RPMI8226 (cell line): Measurements from ENCODE around the gene CHN2.

Experiments used
- DNase-seq: peaks from one replicate; pipeline ENCODE4 v3.0.0-alpha.2; 2015

CHN2 gene

DNA sequence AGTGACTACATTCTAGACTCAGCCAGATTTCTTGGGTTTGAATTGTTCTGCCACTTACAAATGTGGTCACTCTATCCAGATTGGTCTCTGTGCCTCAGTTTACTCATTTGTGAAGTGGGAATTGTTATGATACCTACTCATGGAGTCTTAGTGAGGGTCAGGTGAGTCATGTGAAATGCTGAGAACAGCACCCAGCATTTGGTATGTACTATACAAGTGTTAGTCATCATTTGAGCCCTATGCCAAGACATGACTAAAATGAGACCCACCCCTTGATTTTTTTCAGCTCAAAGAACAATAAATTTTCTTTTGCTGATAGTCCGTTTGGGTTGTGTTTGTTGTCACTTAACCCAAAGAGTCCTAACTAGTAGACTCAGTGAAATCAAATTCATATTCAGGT, 92.8 kb downstream of the CHN2 start:
- DNase-seq, result no peak

DNA sequence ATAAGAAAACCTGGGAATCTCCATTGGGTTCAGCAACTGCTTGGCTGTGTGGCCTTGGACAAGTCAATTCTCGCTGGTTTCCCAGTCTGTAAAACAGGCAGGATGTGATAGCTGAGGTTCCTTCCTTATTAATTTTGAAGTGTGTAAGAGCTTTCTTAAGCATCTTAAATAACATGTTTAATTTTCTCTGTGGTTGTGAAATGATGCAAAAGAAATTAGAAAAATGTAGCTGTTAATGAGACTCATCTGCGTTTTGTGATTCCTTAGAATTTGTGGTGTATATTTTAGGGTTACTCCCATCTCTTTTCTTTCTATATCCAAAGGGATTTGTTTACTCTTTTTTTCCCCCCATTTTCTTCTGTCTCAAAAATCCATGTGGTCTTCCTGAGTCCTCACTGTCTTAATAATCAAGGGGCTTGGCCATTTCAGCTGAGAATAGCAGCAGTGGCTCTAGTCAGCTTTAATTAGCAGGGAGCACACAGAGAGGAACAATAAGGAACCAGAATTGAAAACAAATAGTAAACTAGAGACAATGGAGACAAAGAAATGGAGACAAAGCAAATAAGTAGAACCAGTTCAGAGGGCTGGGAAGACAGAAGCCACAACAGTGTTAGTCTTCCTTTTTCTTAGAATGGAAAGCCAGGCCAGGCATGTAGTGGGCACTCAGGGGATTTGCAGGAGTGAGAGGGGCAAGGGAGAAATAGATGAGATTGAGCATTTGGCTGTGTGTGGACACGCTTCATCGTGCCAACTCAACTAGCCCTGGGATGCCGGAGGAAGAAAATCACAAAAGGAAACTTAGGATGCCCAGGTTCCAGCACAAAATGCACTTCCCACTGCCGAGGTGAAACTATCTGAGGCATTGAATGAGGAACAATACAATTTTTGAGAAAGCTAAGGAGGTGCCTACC, 93.9 kb downstream of the CHN2 start:
- DNase-seq, result no peak

DNA sequence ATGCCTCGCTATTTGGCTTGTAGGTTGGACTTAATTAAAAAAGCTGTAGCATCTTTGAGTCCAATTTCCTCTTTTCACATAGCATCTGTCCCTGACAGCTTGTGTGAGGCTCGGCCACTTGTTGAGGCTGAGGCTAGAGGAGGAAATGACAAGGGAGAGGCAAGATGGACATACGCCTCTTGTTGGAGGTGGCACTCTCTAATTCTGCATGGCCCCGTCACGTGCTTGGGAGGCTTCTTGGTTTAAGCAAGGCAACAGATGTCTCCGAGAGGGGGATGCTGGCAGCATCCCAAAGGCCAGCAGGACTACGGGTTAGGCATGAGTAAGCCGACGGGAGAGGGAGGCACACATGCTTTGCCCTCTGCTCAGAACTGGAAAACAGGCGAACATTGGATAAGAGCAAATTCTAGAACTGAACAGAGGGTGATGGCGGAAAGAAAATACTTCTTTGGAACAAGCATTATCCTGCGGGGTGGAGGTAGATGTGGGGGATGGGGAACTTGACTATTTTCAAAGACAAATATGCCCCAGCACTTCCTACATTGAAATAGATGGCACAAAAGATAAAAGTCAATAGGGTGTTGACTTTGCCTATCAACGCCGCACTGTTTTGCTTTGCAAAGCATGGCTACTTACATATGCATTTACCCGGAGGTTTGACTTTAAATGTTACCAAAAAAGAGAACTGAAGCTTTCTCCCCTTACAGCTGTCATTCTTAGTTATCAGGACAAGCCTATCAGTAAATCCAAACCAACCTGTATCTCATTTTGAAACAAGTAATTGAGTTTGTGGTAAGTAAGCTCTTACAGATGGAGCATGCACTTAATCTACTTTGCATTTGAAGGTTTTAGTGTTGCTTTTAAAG, 94.8 kb downstream of the CHN2 start:
- DNase-seq, result peak; percentile 40

DNA sequence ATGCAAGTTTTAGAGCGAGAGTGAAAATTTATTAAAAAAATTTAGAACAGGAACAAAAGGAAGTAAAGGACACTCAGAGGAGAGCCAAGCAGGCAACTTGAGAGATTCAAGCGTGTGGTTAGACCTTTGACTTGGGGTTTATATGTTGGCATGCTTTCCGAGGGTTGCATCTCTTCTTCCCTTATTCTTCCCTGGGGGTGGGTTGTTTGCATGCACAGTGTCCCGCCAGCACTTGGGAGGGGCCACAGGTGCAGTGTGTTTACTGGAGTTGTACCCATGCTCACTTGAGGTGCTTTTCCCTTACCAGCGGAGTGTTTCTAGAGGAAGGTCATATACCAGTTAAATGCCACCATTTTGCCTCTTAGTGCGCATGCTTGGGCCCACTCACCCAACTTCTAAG, 96.3 kb downstream of the CHN2 start:
- DNase-seq, result no peak

DNA sequence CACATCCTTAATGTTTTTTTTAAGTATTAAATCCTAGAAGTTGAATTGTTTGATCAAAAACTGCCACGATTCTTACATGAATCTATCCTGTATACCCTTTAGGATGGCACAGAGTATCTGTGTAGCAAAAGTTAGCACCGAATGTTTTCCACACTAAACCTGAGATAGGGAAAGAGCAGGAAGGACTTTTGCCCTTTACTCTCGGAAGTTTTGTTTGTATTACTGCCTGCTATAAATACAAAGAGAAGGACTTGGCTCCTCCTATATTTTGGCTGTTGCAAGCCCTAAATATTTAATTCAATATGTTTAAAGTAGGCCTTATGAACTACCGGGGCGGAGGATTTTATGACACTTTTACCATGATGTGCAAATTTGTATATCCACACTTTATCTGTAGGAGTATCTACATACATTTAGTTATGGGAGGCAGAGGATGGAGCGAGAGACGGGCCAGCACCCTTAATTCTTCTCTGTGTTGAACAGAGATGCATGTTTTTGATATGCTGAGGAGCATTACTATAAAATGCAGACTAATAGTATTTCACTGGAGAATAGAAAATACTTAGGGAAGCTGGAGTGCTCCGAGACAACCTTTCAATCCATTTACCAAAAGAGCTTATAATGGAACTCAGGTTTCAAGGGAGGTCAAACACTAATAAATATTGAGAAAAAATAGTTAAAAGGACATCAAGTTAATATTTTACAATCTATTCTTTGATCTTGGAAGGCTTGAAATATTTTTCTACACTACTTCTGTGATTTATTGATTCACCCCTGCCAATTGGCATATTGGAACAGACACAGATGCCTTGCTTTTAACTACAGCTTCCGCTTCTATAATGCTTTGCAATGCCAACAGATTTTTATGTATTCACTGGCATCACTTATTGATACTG, 97.4 kb downstream of the CHN2 start:
- no peak for DNase-seq

DNA sequence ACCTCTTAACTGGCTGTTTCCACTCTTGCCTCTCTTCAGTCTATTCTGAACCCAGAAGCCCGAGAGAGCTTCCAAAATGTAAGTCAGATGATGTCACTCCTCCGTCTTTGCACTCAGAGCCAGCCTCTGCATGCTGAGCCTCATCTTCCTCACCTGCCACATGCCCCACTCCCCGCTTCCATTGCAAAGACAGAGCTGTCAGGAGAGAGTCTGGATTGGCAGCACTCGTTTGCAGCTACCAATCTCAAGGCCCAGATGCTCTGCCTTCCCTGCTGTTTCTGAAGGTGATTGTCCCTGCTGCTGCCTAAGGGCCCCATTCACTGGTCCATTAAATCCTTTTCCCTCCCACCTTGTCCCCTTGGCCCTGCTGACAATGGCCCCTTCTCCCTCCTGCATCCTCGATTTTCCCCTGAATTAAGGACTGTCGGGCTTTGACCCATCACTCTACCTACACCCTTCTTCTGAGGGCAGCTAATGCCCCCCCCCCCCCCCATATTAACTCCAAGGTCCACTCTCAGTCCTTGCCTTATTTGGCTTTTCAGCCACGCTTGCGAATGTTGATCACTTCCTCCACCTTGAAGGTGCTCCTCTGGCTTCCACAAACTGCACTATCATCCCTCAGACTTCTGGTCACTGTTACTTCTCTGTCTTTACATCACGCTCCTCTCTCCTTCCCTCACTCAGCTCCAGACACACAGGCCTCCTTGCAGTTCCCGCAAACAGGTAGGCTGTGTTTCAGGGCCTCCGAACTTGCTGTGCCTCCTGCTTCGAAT, 98.5 kb downstream of the CHN2 start:
- no peak for DNase-seq

DNA sequence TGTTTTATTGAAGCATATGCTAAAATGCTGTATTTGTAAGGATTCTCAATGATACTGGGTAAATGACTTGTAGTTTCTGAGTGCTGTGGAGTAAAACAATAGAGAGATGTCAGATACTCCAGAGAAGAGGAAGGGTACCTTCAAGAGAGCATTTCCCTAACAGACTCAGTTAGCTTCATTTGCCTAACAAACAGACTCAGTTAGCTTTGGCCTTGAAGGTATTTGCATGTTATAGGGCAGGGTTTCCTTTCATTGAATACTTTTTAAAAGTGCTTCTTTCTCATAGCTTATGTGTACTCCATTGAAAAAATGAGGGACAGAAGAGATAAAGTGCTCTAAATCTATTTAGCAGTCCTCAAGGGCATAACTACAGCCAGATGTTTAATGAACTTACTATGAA, 101.8 kb downstream of the CHN2 start:
- DNase-seq, result no peak

DNA sequence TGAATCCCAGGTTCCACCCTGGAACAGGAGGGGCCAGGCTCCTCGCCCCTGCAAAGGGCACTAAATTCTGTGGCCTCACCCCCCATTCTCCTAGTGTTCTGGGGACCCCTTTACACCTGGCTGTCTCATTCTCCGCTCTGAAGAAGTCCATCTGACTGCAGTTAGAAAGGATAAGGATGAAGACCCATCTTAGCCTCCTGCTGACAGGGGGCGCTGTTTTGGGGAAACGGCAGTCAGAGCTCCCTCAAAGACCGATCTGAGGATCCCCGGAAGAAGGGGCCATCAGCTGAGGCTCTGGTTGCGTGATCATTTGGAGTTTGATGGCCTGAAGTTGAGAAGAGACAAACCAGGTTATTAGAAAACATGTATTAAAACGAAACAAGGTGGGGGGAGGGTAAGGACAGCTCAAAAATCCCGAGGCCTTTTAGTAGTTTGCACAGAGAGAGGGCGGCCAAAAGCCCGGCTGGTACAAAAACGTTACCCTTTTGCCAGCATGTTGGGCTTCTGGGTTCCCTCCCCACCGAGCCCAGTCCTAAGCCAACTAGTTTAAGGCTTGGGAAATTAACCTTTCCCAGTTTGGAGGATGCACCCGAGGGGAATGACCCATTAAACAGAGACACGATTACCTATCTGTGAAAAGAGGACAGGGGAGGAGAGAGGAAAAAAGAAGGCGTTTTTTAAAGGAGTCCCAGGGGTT, 102.8 kb downstream of the CHN2 start:
- DNase-seq, result peak; percentile 46

DNA sequence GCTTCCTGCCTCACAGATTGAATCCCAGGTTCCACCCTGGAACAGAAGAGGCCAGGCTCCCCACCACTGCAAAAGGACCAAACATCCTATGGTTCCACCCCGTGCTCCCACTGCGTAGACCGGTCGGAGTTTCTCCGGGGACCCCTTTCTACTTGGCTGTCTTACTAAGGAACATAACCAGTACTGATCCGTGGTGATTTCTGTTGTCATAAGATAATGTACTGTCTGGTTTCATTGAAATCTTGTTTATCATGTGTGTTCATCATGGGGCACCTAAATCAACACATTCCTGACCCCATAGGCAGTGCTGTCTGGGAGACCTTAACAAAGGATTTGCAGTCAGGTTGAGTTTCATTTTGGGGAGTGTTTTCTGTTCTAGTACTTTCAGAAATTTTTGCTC, 104.5 kb downstream of the CHN2 start:
- DNase-seq, result no peak

DNA sequence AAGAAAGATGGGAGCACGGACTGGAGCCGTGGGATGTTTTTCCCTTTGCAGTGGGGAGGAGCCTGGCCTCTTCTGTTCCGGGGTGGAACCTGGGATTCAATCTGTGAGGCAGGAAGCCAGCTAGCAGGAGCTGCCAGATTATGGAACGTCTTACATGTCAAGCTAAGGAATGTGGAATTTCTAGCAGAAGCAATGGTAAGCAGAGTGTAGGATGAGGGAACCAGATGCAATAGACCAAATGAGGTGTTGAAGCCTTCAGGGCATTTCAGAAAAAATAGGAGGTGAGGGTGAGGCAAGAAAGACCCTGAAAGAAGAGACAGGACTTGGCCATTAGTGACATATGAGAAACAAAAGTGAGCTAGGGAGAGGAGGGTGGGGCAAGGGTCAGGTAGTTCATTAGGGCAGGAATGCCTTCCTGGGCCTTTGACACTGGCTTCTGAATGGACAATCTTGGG, 105.5 kb downstream of the CHN2 start:
- DNase-seq, result no peak

DNA sequence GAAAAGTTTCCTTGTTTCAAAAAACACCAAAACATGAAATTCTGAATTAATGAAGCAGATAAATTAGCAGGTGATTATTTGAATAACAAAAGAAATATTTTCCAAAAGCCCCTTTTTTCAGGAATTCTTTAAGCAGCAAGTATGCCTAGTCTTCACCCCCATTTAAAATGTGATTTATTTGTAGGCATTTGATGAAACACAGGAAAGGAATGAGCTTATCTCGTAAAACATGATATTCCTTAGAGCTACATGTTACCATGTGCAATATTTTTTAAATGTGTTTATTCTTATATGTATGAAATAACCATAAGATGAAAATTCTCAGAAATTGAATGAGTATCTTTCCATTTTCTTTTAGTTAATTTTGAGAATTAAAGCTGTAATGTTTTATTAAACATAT, 106.1 kb downstream of the CHN2 start:
- DNase-seq, result no peak

DNA sequence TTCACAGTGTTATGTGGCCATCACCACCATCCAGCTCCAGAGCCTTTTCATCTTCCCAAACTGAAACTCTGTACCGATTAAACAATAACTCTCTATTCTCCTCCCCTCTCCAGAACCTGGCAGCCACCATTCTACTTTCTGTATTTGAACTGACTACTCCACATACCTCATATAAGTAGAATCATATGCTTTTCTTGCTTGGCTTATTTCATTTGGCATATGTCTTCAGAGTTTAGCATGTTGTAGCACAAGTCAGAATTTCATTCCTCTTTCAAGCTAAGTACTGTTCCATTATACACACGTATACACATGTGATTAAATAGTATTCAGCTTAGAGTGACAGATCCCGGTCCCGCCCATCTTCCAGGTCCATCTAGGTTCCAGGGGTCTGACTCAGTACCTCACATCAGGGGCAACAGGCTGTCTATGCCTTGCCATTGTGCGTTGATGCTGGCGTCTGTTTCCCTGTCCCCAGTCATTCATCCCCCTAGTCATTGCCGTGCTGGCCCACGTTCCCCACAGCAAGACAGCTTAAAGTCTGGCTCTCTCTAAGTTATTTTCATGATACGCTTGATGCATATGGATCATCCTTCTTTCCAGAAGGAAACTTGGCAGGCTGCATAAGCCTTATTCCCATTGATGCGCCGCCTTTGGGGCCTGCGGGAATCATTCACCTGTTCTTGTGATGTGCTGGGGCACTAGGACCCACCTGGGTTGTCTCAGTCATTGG, 108.3 kb downstream of the CHN2 start:
- no peak for DNase-seq

DNA sequence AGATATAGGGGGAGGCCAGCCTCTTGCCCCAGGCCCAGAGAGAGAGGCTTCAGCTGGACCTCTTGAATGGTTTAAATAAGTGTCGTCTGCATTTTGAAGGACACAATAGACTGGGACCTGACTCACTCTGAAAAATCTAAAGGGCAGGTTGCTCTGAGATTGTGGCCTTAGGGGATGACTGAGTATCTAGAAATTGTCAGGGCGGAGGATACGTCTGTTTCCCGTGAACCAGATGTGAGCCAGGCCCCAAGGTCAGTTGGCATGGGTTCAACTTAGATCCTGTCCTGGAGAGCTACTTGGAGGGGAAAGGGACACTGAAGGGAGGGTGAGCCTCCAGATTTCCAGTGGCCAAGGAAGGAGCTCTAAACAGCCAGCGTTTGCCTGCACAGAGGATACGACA, 110.2 kb downstream of the CHN2 start:
- DNase-seq, result no peak

DNA sequence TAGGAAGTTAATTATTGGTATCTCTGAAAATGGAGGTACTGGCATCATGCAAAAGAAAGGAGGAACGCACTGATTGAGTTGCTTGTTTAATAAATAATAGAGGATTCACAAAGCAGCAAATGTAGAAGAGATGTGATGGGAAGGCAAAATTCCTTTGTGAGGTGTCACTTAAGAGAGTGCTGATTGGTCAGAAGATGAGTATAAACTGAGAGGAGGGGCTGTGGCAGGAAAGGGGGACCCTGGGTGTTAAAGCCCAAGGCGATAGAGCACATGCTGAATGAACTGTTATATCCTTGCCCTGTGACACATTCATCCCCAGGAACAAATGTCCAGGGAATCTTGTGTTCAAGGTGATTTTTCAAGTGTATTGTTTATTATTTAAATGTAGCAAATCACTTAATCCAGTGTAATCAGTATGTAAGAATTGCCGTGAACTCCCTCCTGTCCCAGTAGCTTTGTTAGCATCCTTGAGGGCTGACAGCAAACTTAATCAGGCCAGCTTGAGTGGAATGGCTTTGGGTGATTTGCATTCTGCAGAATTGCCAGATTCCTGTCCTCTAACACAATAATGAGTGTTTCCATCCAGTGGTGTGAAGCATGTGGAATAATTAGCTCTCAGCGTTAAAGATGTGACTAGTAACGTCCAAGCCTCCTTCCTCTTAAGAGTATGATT, 111.9 kb downstream of the CHN2 start:
- DNase-seq, result no peak

DNA sequence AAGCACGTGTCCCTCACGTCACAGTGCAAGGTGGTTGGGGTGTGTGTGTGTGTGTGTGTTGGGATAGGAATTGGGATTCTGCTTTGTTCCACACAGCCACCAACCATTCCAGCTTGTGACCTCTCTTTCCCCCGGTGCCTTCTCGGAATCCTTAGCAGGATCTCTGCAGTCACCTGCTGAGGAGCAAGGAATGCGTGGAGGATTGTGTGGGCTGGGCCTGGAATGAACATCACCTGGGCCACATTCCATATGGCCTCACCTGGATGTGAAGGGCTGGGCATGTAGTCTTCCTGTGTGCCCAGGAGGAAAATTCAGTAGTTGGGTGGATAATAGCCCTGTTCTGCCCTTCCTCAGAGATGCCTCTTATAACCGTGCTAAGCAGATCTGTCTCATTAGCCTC, 113.8 kb downstream of the CHN2 start:
- DNase-seq, result no peak

DNA sequence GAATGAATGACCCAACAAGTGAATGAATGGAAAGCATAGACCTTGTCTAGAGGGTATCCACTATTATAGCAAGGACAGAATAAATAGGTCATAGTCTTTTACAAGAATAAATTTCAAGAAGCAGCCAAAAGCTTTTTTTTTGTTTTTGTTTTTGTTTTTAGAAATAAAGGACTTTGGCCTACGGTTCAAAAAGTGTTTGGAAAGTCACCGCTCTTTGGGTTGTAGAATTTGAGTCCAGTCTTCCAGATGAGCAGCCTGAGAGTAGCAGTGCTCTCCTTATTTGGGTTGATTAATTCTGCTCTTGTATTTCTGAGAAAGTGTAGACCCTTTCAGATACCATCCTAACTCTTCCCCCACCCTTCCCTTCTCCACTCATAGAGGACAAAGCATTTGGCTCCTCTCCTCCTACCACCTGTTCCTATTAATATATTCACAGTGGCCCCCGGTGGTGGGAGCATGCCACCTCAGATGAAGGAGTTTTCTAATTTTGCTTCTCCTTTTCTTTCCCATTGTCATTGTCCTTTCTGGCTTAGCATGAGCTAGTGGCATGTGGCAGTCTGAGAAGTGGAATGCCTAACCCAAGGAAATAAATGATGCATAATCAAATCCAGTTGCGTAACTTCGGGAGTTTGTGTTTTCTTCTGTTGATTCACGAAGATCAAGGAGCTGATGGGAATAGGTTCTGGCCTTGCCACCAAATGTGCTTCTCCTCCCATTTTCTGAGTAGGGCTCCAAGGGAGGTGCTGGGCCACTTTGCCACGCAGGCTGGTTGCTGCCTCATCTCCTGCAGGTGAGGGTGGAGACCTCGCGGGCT, 114.7 kb downstream of the CHN2 start:
- no peak for DNase-seq

DNA sequence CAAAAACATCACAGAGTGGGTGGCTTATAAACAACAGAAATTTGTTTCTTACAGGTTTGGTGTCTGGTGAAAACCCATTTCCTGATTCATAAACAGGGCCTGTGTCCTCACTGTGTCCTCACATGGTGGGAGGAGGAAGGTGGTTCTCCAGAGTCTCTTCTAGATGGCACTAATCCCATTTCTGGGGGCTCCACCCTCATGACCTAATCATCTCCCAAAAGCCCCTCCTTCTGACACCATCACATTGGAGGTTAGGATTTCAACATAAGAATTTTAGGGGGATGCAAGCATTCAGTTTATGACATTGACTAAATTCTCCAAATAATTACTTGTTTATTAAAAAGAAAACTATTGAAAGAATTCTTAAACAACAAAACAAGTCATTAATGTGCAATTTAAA, 116.0 kb downstream of the CHN2 start:
- no peak for DNase-seq

DNA sequence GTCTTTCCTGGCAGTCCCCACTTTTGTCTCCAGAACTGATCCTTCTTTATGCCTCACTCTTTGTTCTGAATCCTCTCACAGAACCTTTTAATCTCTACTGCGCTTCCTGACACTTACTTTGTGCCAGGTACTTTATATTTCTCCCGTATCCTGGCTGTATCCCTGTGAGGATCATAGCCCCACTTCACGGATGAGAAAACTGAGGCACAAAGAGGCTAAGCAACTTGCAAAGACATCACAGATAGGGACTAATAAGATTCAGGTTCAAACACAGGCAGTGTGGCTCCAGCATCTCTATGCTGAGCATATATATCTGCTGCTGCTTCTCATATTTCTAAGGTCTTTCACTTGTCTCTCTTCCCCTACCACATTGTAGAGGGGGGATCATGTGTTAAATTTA, 116.7 kb downstream of the CHN2 start:
- DNase-seq, result no peak

DNA sequence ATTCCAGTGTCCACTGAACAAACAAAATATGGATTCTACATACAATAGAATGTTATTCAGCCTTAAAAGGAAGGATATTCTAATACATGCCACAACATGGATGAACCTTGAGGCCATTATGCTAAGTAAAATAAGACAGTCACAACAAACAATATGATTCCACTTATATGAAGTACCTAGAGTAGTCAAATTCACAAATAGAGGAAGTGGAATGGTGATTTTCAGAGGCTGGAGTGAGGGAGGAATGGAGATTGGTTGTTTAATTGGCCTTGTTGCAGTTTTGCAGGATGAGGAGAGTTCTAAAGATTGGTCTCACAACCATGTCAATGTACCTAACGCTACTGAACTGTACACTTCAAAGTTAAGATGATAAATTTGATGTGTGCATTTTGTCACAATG, 119.6 kb downstream of the CHN2 start:
- no peak for DNase-seq
